GM19452 (cell line): Measurements from ENCODE around the gene CFHR1.

ENCODE experiments used
- ATAC-seq: cut with Tn5 transposase; IDR thresholded peaks from one replicate; pipeline ENCODE4 v1.9.1; 2021; ENCODE audit not compliant: unreplicated experiment

CFHR1 gene

DNA sequence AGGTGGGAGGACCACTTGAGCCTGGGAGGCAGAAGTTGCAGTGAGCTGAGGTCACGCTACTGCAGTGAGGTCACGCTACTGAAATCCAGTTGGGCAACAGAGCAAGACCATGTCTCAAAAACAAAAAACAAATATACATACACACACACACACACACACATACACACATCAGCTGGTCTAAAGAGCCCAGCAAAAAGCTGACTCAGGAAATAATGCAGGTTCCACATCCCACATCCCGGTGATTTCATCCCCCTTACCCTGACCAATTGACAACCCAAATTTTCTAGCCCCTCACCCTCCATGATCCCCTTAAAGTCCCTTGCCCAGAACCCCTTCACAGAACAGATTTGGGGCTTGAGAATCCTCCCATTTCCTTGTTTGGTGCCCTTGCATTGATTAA is 56.4 kb downstream of the CFHR1 start:
- ATAC-seq: no peak

DNA sequence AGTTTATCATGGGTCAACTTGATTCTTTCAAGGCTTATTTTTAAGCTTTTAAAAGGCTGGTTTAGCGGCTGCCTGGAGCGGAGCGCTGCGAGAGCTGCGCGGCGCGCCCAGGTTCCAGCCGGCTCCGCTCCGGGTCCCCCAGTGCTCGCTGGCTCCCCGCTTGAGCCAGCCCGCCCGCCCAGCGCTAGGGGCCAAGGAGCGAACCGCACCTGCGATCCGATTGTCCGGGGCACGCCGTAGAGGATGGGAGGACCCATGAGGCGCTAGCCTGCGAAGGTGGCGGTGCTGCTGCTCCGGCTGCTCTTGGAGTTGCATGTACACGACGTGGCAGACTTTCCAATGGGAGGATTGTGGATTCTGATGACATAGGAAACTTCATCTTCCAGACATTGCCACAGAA is 58.4 kb downstream of the CFHR1 start:
- no peak for ATAC-seq
